CD4-positive, alpha-beta T cell (primary cell): ENCODE data around the gene OPN3. TPM values are rescaled to one million over a fixed set of nuclear protein-coding genes. Genes with fewer than 3 reads are reported as not detected.

Experiments used
- ATAC-seq: fragments of 200-7000 bp; cut with Tn5 transposase; one replicate; pipeline ENCODE4 v1.10.0; 2022; ENCODE audit warnings: mild to moderate bottlenecking; ENCODE audit not compliant: poor library complexity
- CTCF ChIA-PET: fragments of 350-600 bp; sonication (Branson Sonifier 250); formaldehyde crosslinking; loops from one replicate; lab custom pipeline; 2021; ENCODE audit warnings: antibody characterized with exemption, inconsistent platforms; lab: Charles Lee
- POLR2A ChIA-PET: fragments of 350-600 bp; sonication (Branson Sonifier 250); formaldehyde crosslinking; loops from one replicate; lab custom pipeline; 2021; ENCODE audit warnings: antibody characterized with exemption, inconsistent platforms; lab: Charles Lee
- DNase-seq, 14 experiments: peaks; one replicate each; pipeline ENCODE4 v3.0.0-alpha.2; 2013 to 2020; ENCODE audit warnings: mixed read lengths in 2 of 14
- H3K27ac ChIP-seq, 2 donors: one replicate each; pipeline versions ENCODE4 v1.5.1 to v1.7.0; 2013; ENCODE audit warnings: low read length in 2 of 2, low read depth in 1 of 2, mild to moderate bottlenecking in 1 of 2
- H3K27me3 ChIP-seq, 2 experiments: 1 replicate in 1 of 2; 2 replicates in 1 of 2; pipeline versions ENCODE4 v1.6.1 to v1.7.0; 2013; ENCODE audit warnings: low read length in 2 of 2, control low read depth in 1 of 2, mild to moderate bottlenecking in 1 of 2, moderate library complexity in 1 of 2; ENCODE audit not compliant: insufficient read depth in 2 of 2, control insufficient read depth in 1 of 2
- H3K36me3 ChIP-seq: one replicate; pipeline ENCODE4 v1.6.1; 2013; ENCODE audit warnings: low read length, control low read depth; ENCODE audit not compliant: insufficient read depth
- H3K4me1 ChIP-seq: one replicate; pipeline ENCODE4 v1.6.1; 2013; ENCODE audit warnings: low read length, control low read depth; ENCODE audit not compliant: insufficient read depth
- H3K4me3 ChIP-seq: one replicate; pipeline ENCODE4 v1.5.1; 2013; ENCODE audit warnings: mild to moderate bottlenecking, low read length, moderate library complexity
- H3K9me3 ChIP-seq, 2 experiments: 1 replicate in 1 of 2; 2 replicates in 1 of 2; pipeline versions ENCODE4 v1.6.1 to v1.7.0; 2013; ENCODE audit warnings: low read length in 2 of 2, mild to moderate bottlenecking in 2 of 2, control low read depth in 1 of 2, moderate library complexity in 1 of 2; ENCODE audit not compliant: control insufficient read depth in 1 of 2, insufficient read depth in 1 of 2
- H3K27ac Mint-ChIP-seq: one replicate; pipeline ENCODE4 v1.8.0; 2020; ENCODE audit warnings: mixed read lengths
- H3K27me3 Mint-ChIP-seq: one replicate; pipeline ENCODE4 v1.8.0; 2021; ENCODE audit warnings: mixed read lengths
- H3K36me3 Mint-ChIP-seq: one replicate; pipeline ENCODE4 v1.8.0; 2021; ENCODE audit warnings: low read depth, mixed read lengths
- H3K4me1 Mint-ChIP-seq: one replicate; pipeline ENCODE4 v1.8.0; 2021; ENCODE audit warnings: low read depth, mixed read lengths
- H3K4me3 Mint-ChIP-seq: one replicate; pipeline ENCODE4 v1.8.0; 2020; ENCODE audit warnings: mild to moderate bottlenecking, mixed read lengths
- H3K9me3 Mint-ChIP-seq: one replicate; pipeline ENCODE4 v1.8.0; 2020; ENCODE audit warnings: mixed read lengths
- intact Hi-C, 2 experiments: fragments of 100-400 bp; cut with DNase I in 1 of 2; cut with micrococcal nuclease in 1 of 2; formaldehyde crosslinking; loops; one replicate each; pipeline versions ENCODE4 v1.15.1 to v1.9.0; 2023 to 2025; cut with DNase I, micrococcal nuclease
- total RNA-seq, 174 experiments: library from RNA in 2 of 174; stranded (reverse) in 2 of 174; gene quantifications; one replicate each; pipeline ENCODE4 v1.2.3 and lab custom pipeline; 2021 to 2026
- TF ChIP-seq, protein P1 (sequence below): fragments of 200-600 bp; IDR thresholded peaks from one replicate; pipeline ENCODE4 v1.8.0; 2022; ENCODE audit warnings: antibody characterized with exemption, mild to moderate bottlenecking

Gene OPN3
- total RNA-seq, 2 experiments from 2014 or later: 1.9 to 2.3 TPM

DNA sequence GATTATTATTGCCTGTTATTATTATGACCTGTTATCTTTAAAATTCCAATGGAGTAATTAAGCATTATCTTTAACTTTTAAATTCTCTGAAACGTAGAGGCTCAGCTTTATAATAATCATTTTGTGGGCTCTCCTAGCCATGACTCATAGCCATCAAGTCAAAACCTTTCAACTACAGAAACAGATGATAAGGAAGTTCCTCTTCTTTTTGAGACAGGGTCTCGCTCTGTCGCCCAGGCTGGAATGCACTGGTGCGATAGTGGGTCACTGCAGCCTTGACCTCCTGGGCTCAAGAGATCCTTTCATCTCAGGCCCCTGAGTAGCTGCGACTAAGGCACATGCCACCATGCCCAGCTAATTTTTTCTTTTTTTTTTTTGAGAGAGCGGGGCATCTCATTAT is 43.5 kb downstream of the OPN3 start:
- no peaks in the 10 kb centered on the region for H3K27me3 Mint-ChIP-seq
- Histone ChIP-seq H3K9me3 (no peaks in the 10 kb centered on the region), H3K27ac (no peak overlapping the region), H3K36me3 (no peaks in the 10 kb centered on the region), H3K4me1 (no peaks in the 10 kb centered on the region), H3K4me3 (no peak overlapping the region), H3K27me3 (no peaks in the 10 kb centered on the region)
- CTCF ChIA-PET: no interaction called here
- intact Hi-C loops: no loop called here
- ATAC-seq: no peak
- DNase-seq: no peak
- no peaks in the 10 kb centered on the region for H3K9me3 Mint-ChIP-seq
- peaks cover 23% of the 10 kb centered on the region for H3K36me3 Mint-ChIP-seq
- no peaks in the 10 kb centered on the region for H3K4me1 Mint-ChIP-seq
- TF ChIP-seq, protein P1, sequence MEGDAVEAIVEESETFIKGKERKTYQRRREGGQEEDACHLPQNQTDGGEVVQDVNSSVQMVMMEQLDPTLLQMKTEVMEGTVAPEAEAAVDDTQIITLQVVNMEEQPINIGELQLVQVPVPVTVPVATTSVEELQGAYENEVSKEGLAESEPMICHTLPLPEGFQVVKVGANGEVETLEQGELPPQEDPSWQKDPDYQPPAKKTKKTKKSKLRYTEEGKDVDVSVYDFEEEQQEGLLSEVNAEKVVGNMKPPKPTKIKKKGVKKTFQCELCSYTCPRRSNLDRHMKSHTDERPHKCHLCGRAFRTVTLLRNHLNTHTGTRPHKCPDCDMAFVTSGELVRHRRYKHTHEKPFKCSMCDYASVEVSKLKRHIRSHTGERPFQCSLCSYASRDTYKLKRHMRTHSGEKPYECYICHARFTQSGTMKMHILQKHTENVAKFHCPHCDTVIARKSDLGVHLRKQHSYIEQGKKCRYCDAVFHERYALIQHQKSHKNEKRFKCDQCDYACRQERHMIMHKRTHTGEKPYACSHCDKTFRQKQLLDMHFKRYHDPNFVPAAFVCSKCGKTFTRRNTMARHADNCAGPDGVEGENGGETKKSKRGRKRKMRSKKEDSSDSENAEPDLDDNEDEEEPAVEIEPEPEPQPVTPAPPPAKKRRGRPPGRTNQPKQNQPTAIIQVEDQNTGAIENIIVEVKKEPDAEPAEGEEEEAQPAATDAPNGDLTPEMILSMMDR: no peak
- H3K27ac Mint-ChIP-seq: no peak overlapping the region
- POLR2A ChIA-PET: no interaction called here
- H3K4me3 Mint-ChIP-seq: no peak overlapping the region

DNA sequence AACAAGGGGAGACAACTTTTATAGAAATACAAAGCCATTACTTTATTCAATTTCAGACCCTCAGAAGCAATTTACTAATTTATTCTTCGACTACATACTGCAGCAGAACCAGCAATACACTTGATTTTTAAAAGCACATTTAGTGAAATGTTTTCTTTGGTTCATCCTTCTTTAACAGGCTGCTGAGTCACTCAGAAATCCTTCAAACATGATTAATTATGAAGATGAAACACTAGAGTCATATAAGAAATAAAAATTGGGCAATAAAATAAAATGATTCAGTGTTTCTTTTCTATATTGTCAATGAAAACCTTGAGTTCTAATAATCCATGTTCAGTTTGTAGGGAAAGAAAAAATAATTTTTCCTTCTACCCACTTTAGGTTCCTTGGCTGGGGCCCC is 47.0 kb downstream of the OPN3 start:
- Histone ChIP-seq H3K27me3 (no peaks in the 10 kb centered on the region), H3K27ac (no peak overlapping the region), H3K9me3 (no peaks in the 10 kb centered on the region), H3K36me3 (no peaks in the 10 kb centered on the region), H3K4me3 (no peak overlapping the region), H3K4me1 (no peaks in the 10 kb centered on the region)
- no peaks in the 10 kb centered on the region for H3K4me1 Mint-ChIP-seq
- H3K27ac Mint-ChIP-seq: no peak overlapping the region
- H3K9me3 Mint-ChIP-seq: no peaks in the 10 kb centered on the region
- no peaks in the 10 kb centered on the region for H3K27me3 Mint-ChIP-seq
- TF ChIP-seq, protein P1: no peak
- intact Hi-C loops: no loop called here
- ATAC-seq: no peak
- H3K36me3 Mint-ChIP-seq: peaks cover 23% of the 10 kb centered on the region
- DNase-seq: no peak
- ChIA-PET POLR2A (no interaction called here), CTCF (no interaction called here)
- no peak overlapping the region for H3K4me3 Mint-ChIP-seq

DNA sequence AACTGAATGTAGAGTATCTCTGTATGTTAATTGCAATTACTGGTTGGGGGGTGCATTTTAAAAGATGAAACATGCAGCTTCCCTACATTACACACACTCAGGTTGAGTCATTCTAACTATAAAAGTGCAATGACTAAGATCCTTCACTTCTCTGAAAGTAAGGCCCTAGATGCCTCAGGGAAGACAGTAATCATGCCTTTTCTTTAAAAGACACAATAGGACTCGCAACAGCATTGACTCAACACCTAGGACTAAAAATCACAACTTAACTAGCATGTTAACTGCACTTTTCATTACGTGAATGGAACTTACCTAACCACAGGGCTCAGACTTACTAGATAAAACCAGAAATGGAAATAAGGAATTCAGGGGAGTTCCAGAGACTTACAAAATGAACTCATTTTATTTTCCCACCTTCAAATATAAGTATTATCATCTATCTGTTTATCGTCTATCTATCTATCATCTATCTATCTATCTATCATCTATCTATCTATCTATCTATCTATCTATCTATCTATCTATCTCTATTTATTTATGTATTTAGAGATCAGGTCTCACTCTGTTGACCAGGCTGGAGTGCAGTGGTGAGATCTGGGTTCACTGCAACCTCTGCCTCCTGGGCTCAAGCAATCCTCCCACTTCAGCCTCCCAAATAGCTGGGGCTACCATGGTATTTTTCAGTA is 47.8 kb downstream of the OPN3 start:
- TF ChIP-seq, protein P1: no peak
- Histone ChIP-seq H3K27me3 (no peaks in the 10 kb centered on the region), H3K4me1 (no peaks in the 10 kb centered on the region), H3K27ac (no peak overlapping the region), H3K9me3 (no peaks in the 10 kb centered on the region), H3K4me3 (no peak overlapping the region), H3K36me3 (no peaks in the 10 kb centered on the region)
- Mint-ChIP-seq H3K4me1 (no peaks in the 10 kb centered on the region), H3K9me3 (no peaks in the 10 kb centered on the region), H3K36me3 (peaks cover 23% of the 10 kb centered on the region), H3K27ac (no peak overlapping the region), H3K27me3 (no peaks in the 10 kb centered on the region), H3K4me3 (no peak overlapping the region)
- intact Hi-C loops: no loop called here
- no peak for ATAC-seq
- ChIA-PET POLR2A (no interaction called here), CTCF (no interaction called here)
- DNase-seq: peak in 2 of 14 experiments; percentile 21 to 54
